ENCODE measurements around the gene HSDL1. TPM values are rescaled to one million over a fixed set of nuclear protein-coding genes. Genes with fewer than 3 reads are reported as not detected.

The HSDL1 gene
- total and polyA plus RNA-seq, 10 of the 15 experiments (the other 5 are each of a cell fraction or from before 2014, with no cell fraction given) = 2.0 to 13.4 (median 5.6) TPM

- RAD21 ChIA-PET (ENCODE audit: unreplicated experiment) = interaction anchor here (1.8 kb wide), 1 partner anchor 16 kb away, joined by 5 read pairs; the partner anchor contains the start of gene MBTPS1
- Histone ChIP-seq H3K9me3 (replicated peaks; ENCODE audit: control insufficient read depth, insufficient read depth, low read length) (no peaks in the 10 kb centered on the region), H3K36me3 (ENCODE audit: control insufficient read depth in 2 of 2, insufficient read depth in 2 of 2, low read length in 1 of 2) (no peaks in the 10 kb centered on the region; a peak in 1 of 4 replicates), H3K4me1 (ENCODE audit: control insufficient read depth, insufficient read depth, low read length) (peaks cover 2% of the 10 kb centered on the region; the same call in 1 of the 2 replicates), H2AFZ (ENCODE audit: control insufficient read depth, low read depth, low read length) (no peak overlapping the region), H4K20me1 (ENCODE audit: control insufficient read depth, insufficient read depth) (no peaks in the 10 kb centered on the region), H3K27ac (ENCODE audit: control insufficient read depth, insufficient read depth) (no peak overlapping the region), H3K4me3 (no peak overlapping the region), H3K9ac (ENCODE audit: control insufficient read depth, insufficient read depth, low read length) (no peak overlapping the region), H3K79me2 (ENCODE audit: control insufficient read depth, insufficient read depth, low read length) (no peaks in the 10 kb centered on the region), H3K27me3 (replicated peaks in 1 of 2; ENCODE audit: control insufficient read depth in 2 of 2, insufficient read depth in 2 of 2, low read length in 1 of 2) (no peaks in the 10 kb centered on the region), H3K4me2 (ENCODE audit: control insufficient read depth, insufficient read depth) (peak overlapping the region; percentile 30; the same call in 1 of the 2 replicates)
- CTCF ChIA-PET = interaction anchor here (0.7 to 4.2 kb wide), 8 partner anchors 10 to 719 kb away, joined by 3 to 13 read pairs (median 4); partner anchors contain the start of genes DNAAF1, HSDL1 and MBTPS1
- SMC1A ChIA-PET (ENCODE audit: uncharacterized antibody, unreplicated experiment) = interaction anchor here (0.9 to 1.4 kb wide), 6 partner anchors 9 to 46 kb away, joined by 3 read pairs; partner anchors contain the start of genes DNAAF1 and HSDL1
- intact Hi-C loops (cut with micrococcal nuclease; ENCODE audit: unreplicated experiment) = no loop called here
- WGBS (ENCODE audit: insufficient coverage, insufficient replicate concordance, low lambda C conversion rate, missing lambda C conversion rate) = 72% methylated on average over 7 of the region's 7 CpGs
- 0 out of 2 replicates have a peak, but pooled peaks have one; percentile 24 for TF ChIP-seq RELB (IDR thresholded peaks at IDR 0.05; ENCODE audit: low read depth)
- TF ChIP-seq SIN3A (IDR thresholded peaks at IDR 0.05; ENCODE audit: low read depth, low read length) = no peak
- TF ChIP-seq EZH2 (IDR thresholded peaks at IDR 0.05; ENCODE audit: borderline replicate concordance, control insufficient read depth, low read depth, low read length) = no peak
- TF ChIP-seq POLR2A (IDR thresholded peaks at IDR 0.05; ENCODE audit: low read depth, low read length) = no peak
- TF ChIP-seq RFX5 (IDR thresholded peaks at IDR 0.05; ENCODE audit: low read depth, low read length) = no peak
- no peak for TF ChIP-seq ZSCAN29 (IDR thresholded peaks at IDR 0.05)
- TF ChIP-seq FOXK2 (IDR thresholded peaks at IDR 0.05) = no peak
- peak; percentile 75; the same call in 1 of the 2 replicates for TF ChIP-seq ZBTB40 (IDR thresholded peaks at IDR 0.05; ENCODE audit: borderline replicate concordance)
- ATAC-seq = peak; percentile 60
- POLR2A ChIA-PET = interaction anchor here (0.6 to 1.8 kb wide), 3 partner anchors 16 to 100 kb away, joined by 3 to 9 read pairs (median 3); partner anchors contain the start of gene MBTPS1
- in situ Hi-C loops (cut with MboI) = no loop called here
- no peak for FAIRE-seq
- no peak for DNase-seq (ENCODE audit: low read depth, low spot score)
- no TSS peak for BruUV-seq (replicated peaks)
Observed at GRCh38 chr16:84132527-84133285, 12.3 kb downstream of the HSDL1 start.
